RPMI7951 (cell line): ENCODE measurements around the gene STK40. TPM values are rescaled to one million over a fixed set of nuclear protein-coding genes. Genes with fewer than 3 reads are reported as not detected.

Experiments
- DNase-seq: peaks from one replicate; pipeline ENCODE4 v3.0.0-alpha.2; 2012; ENCODE audit warnings: low read depth
- total RNA-seq: library from RNA; depleted of rRNA; stranded (reverse); fragments of >200 nt; shearing (Covaris generic); gene quantifications from 2 replicates; pipeline ENCODE4 v1.2.3, GENCODE V29; 2014

Gene STK40
- total RNA-seq, 1 experiment from 2014 or later: 16.7 TPM

DNA sequence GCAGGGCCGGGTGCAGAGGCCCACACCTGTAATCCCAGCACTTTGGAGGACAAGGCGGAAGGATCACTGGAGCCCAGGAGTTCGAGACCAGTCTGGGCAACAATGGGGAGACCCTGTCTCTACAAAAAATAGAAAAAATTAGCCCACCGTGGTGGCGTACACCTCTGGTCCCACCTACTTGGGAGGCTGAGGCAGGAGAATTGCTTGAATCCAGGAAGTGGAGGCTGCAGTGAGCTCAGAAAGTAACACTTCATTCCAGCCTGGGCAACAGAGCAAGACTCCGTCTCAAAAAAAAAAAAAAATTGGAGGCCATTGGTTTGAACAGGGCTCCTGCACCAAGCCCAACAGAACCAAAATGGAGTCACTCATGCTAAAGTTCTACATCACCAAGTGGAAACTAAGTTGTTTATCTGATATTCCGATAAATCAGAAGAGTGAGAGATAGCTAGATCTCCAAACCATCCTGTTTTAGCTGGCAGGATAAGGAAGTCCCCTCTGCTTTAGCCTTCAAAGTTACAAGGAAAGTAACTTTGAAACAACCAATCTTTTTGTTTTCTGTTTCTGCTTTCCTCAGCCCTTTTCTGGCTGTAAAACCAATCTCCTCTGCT, 12.8 kb upstream of the STK40 start:
- DNase-seq: no peak

DNA sequence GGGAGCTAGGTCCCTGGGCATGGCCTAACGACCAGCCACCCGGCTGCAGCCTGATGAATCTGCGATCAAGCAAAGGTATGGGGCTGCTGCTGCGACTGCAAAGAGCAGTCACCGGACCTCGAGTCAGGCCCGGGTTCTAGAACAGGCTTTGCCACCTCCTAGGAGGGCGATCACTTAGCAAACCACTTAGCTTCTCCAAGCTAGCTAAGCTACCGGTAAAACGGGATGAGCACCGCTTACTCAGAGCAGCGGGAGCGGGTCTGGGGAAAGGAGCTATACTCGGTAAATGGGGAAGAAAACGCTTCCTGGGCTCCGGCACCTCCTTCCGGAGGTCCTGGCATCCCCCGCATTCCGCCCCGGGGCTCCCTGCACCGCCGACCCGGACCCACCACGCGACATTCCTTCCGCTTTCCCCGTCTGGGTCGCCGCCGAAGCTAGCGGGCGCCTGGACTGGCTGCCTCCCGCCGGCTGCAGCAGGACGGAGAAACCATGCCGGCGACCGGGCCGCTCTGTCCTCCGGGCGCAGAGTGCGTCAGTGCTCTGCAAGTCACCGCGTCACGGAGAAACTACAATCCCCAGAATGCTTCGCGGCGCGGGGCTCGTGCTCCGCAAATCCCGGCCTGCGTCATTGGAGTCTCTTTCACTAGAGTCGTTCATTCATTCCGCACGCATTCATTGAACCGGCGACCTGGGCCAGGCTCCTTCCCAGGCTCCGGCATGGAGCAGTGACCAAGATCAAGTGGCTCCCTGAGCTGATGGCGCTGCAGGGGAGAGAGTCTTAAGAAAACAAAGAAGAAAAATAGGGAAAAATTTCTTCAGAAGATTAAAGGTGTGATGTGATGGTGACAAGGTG, 11.9 kb upstream of the STK40 start, which contains the start of gene LSM10:
Gene LSM10, minus strand, starts transcription at position 531 of the 853 bp plus-strand sequence. CDS start 3,779 bp downstream, outside the sequence.
- peak; percentile 92 for DNase-seq

DNA sequence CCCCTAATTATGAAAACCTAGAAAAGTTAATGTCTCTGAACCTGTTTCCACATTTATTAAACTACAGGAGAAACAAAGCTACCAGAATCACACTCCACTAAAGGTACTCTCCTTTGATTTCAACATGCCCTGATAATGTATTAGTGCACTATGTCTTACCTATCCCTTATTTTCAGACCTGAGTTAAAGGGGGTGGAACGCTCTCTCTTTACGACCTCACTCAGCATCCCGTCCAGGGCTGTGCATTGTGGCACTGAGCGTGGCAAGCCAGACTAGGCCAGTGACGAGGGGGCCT, 11.3 kb upstream of the STK40 start:
- DNase-seq: no peak

- DNase-seq: no peak
These were observed 10.6 kb upstream of the STK40 start for GRCh38 chr1:36396359-36396758.

GRCh38 chr1:36393686-36394085, 8.0 kb upstream of the STK40 start:
- DNase-seq: no peak

DNA sequence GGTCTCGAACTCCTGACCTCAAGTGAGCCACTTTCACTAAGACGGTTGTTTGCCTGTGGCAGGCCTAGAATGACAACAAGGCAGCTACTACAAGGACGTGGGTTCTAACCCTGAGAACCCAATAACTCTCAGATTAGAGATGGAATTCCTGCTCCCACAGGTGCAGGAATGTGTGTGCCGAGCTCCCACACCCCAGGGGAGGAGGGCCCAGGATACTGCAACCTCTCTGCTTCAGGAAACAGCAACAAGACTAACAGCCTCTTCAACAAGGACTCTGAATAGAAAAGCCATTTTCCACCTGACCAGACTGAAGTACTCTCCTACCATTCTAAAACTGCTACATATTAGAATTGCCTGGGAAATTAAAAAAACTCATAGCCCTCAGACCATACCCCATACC, 7.1 kb upstream of the STK40 start:
- DNase-seq: no peak

GRCh38 chr1:36391271-36391670, 5.5 kb upstream of the STK40 start:
- DNase-seq: no peak

DNA sequence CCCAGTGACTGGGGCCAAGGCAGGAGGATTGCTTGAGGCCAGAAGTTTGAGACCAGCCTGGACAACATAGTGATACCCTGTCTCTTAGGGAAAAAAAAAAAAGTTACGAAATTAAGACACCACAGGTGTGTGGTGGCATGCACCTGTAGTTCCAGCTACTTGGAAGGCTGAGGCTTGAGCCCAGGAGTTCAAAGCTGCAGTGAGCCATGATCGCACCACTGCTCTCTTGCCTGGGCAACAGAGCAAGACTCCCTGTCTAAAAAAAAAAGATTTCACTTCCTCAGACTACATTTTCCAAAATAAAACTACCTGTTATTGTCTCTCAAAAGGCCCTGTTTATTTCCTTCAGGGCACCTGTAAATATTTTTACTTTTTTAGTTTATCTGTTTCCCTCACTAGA, 4.7 kb upstream of the STK40 start:
- no peak for DNase-seq

GRCh38 chr1:36389999-36390398, 4.3 kb upstream of the STK40 start:
- no peak for DNase-seq

DNA sequence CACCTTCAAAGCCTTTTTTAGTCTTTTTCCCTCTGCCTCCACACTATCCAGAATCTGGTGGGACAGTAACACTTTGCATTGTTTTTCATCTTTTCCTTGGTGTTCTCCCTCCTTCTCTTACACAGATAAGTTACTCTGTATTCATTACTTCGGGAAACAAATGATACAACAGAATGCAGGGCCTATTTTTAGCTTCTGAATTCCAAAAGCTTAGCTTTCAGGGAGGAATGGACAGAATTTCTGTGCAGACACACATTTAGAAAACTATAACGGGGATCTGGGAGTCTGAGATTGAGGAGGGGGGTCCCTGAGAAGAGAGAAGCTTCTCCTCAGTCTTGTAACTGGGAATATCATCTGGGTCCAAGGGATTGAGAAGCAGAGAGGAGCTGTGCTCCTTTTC, 3.5 kb upstream of the STK40 start:
- no peak for DNase-seq

- DNase-seq: peak; percentile 83
These were observed 1.6 kb upstream of the STK40 start for GRCh38 chr1:36387141-36387949.

GRCh38 chr1:36386265-36387140, 779 bp upstream of the STK40 start:
- DNase-seq: peak; percentile 100

GRCh38 chr1:36384542-36385409, 948 bp downstream of the STK40 start:
- DNase-seq: peak; percentile 32

DNA sequence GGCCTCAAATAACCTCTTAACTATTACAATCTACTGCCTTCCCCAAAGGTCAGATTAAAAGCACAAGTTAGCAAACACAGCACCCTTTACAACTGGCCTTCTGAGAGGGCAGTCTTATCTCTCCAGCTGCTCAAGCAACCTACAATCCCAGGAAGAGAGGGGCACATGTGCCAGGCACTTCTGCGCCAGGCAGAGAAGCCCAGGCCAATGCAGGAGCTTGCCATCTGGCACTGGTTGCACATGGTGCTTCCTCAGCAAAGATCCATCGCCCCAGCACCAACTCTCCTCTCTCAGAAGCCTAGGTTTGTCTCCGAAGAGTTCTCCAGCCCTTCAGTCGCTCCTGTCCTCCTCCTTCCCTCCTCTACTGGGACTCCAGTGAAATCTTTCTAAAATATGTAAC, 2.5 kb downstream of the STK40 start:
- DNase-seq: no peak

- DNase-seq: no peak
These were observed 3.1 kb downstream of the STK40 start for GRCh38 chr1:36382669-36383068.

- DNase-seq: no peak
These were observed 3.5 kb downstream of the STK40 start for GRCh38 chr1:36382231-36382630.

GRCh38 chr1:36381405-36381804, 4.3 kb downstream of the STK40 start:
- no peak for DNase-seq

DNA sequence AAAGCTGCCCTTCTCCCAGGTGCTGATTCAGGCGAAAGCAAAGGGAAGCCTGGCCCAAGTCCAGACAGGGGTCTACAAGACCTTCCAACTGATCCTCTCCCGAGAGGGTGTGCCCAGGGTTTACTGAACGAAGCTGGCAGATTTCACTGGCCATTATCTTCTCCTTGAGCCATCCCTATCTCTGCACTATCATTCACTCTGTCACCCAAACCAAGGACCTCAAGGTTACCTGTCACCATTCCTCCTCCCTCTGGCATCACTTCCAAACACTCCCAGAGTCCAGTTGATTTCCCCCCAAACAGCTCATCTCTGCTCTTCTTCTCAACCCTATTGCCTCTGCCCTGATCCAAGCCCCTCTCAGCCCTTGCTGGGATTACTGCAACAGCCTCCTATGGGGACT, 4.9 kb downstream of the STK40 start:
- DNase-seq: no peak

DNA sequence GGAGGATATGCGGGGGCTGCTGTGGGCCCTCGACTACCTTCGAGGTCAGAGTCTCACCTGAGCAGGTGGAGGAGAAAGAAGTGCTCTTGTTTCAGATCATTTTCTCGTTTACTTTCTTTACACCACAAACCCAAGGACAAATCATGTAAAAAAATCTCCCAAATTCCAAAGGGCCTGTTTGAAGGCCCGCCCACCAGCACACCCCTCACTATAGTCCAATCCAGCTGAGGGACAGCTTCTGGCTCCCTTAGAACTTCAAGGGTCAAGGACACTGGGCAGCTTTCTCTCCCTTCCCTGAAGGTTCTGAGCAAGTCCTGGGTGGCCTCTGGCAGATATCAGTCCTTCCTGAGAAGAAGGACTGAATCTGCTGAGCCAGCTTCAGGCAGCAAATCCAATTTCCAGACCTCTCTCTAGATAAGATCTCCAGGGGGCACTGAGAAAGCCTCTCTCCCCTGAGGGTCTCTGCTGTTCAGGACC, 5.5 kb downstream of the STK40 start:
- DNase-seq: no peak

DNA sequence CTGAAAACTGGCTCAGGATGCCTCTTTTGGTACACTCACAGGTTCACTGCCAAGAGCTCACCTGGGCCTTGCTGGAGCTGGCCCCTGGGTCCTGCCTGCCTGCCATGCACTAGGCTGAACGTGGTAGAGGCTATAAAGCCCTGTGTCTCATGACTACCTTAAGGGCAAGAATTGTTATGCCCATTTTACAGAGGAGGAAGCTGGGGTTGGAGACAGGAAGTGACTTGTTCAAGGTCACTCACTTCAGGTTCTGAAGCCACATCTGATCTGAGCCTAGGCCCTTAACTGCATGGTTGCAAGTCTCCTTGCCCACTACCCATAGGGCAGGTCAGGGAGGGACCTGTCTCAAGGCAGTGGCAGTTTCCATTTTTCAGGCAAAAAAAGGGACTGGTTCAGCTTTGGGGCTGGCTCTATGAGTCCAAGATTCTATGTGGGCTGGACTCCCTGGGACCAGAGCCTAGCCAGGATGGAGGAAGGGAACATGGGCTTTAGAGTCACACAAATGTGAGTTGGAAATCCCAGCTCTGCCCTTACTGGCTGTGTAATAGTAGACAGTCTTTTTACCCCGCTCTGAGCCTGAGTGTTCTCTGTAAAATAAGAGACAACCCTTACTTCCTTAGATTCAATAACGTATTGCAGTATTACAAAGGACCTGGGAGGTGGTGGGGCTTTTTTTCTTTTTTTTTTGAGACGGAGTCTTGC, 7.8 kb downstream of the STK40 start:
- DNase-seq: no peak
